GM13976 (cell line): ENCODE data around the gene ZMPSTE24.
A peak's percentile ranks its signal among the peaks of the same experiment; 100 is the strongest.
"Not testable (repeated sequence)": the region's sequence is repeated elsewhere in the genome, so short reads cannot be mapped to it uniquely, and the experiment has no call there.

Experiments used
- DNase-seq: peaks from one replicate; pipeline ENCODE4 v3.0.0; 2012; ENCODE audit warnings: low spot score
- in situ Hi-C: fragments of 300-500 bp; cut with MboI; formaldehyde crosslinking; loops from one replicate; pipeline ENCODE4 v1.12.0; 2022; ENCODE audit warnings: low sequenced_read_pairs, mixed read lengths, inconsistent platforms; ENCODE audit not compliant: unreplicated experiment
- TF ChIP-seq, protein P1 (sequence below): IDR thresholded peaks from 2 replicates; pipeline ENCODE4 v1.5.1; 2012; ENCODE audit warnings: borderline replicate concordance, mild to moderate bottlenecking; ENCODE audit not compliant: insufficient read depth; ENCODE audit errors: extremely low read depth, missing control alignments, control extremely low read depth

The ZMPSTE24 gene

GRCh38 chr1:40332695-40333094, 74.7 kb downstream of the ZMPSTE24 start:
- DNase-seq: no peak
- in situ Hi-C loops: no loop called here
- TF ChIP-seq, protein P1, sequence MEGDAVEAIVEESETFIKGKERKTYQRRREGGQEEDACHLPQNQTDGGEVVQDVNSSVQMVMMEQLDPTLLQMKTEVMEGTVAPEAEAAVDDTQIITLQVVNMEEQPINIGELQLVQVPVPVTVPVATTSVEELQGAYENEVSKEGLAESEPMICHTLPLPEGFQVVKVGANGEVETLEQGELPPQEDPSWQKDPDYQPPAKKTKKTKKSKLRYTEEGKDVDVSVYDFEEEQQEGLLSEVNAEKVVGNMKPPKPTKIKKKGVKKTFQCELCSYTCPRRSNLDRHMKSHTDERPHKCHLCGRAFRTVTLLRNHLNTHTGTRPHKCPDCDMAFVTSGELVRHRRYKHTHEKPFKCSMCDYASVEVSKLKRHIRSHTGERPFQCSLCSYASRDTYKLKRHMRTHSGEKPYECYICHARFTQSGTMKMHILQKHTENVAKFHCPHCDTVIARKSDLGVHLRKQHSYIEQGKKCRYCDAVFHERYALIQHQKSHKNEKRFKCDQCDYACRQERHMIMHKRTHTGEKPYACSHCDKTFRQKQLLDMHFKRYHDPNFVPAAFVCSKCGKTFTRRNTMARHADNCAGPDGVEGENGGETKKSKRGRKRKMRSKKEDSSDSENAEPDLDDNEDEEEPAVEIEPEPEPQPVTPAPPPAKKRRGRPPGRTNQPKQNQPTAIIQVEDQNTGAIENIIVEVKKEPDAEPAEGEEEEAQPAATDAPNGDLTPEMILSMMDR: no peak

DNA sequence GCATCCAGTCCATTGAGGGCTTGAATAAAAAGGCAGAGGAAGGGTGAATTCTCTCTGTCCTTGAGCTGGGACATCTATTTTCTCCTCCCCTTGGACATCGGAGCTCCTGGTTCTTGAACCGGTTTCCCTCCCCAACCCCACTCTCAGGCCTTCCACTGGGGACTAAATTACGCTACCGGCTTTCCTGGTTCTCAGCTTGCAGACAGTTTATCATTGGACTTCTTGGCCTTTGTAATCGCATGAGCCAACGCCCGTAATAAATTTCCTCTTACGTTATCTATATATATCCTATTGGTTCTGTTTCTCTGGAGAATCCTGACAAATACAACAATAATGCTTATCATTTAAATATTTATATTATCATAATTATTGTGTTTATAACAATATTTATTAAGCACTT, 79.4 kb downstream of the ZMPSTE24 start:
- TF ChIP-seq, protein P1: no peak
- in situ Hi-C loops: loop anchor here (5.0 kb wide), 1 partner anchor 190 kb away; no protein-coding TSS in a partner anchor
- DNase-seq: no peak

DNA sequence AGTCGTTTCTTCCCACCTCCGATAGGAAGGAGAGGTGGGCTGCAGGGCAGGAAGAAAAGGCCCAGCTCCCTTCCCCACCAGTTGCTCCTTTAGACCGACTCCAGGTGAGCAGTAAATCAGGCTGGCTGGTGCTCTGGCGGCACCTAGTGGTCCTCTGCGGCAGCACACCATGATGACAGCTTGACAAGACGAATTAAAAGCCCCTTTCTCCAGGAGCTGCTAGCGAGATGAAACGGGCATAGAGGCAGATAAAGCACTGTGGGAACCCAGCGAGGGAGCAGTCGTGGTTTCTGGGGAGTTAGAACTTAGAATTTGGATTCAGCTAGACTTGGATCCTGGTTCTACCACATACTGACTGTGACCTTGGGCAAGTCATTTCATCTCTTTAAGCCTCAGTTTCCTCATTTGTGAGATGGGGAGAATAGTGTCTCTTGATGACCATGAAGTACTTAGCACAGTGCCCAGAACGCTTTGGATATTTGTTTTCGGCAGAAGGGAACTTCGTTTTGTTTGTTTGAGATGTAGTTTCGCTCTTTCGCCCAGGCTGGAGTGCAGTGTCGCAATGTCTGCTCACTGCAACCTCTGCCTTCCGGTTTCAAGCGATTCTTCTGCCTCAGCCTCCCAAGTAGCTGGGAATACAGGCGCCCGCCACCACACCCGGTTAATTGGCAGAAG, 80.8 kb downstream of the ZMPSTE24 start:
- in situ Hi-C loops: loop anchor here (5.0 kb wide), 1 partner anchor 192 kb away; no protein-coding TSS in a partner anchor
- peak; percentile 77 for DNase-seq
- TF ChIP-seq, protein P1: peak; percentile 98

DNA sequence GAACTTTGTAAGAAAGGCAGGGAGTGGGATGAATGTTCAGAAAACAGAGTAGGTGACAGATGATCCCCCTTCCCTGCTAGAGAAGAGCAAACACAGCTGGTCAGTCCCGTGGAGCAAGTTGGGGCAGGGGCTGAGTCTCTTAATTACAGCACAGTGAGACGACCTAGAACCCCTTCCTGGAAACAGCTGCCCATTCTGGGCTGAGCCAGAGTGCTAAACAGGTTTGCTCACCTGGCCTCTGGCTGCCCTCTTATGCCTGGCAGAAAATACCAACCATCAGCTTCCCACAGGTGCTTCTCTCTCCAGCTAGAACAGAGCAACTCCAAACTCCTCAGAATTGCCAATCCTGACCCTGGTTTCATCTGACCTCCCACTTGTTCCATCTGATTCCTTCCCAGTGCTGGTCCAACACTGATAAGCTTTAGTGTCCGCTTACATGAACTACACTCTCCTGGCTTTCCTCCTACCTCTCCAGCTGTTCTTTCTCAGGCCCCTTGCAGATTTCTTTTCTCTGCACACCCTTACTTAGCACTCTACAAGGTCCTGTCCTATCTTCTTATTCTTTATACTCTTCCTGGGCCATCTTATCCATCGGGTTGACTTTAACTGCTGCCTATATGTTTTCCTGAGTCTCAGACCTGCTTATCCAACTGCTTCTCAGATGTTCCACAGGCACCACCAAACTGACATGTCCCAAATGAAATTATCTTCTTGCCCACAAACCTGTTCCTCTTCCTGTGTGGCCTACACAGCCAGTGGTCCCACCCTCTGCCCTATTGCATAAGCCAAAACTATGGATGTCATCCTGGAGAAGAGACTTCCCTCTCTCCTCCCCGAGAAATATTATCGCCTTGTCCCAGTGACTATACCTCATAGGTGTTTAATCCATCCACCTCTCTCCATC, 81.6 kb downstream of the ZMPSTE24 start:
- in situ Hi-C loops: loop anchor here (5.0 kb wide), 1 partner anchor 192 kb away; no protein-coding TSS in a partner anchor
- TF ChIP-seq, protein P1: no peak
- no peak for DNase-seq

DNA sequence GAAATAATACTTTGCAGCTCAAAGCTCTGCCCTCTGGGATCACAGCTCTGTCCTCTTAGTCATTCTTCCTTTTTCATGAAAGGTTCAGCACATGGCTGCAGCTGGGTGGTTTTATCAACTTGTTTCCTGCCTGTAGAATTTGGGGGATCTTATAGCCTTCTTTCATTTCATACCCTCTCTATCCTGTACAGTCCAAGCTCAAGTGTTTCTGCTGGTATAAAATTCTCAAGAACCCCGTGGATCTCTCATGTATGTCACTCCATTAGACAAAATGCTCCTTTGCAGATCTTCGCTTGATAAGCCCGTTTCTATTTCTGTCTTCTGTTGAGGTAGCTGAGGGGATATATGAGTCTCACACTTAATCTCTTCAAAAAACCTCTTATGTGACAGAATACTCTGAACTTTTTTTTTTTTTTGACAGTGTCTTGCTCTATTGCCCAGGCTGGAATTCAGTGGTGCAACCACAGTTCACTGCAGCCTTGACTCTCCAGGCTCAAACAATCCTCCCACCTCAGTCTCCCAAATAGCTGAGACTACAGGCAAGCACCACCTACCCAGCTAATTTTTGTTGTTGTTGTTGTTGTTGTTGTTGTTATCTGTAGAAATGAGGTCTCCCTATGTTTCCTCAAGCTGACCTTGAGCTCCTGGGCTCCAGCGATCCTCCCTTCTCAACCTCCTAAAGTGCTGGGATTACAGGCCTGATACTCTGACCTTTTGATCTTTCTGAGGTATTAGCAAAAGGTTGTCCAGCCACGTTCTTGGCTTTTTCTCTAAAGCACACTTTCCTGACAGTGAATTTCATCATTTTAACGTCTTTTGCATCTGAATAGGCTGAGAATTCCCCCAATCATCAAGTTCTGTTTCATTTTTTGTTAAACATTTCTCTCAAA, 83.7 kb downstream of the ZMPSTE24 start:
- DNase-seq: no peak
- TF ChIP-seq, protein P1: no peak
- in situ Hi-C loops: no loop called here

- DNase-seq, in situ Hi-C loops: not testable (repeated sequence)
Measured at GRCh38 chr1:40342381-40342717, 84.3 kb downstream of the ZMPSTE24 start.
